Effector memory CD8-positive, alpha-beta T cell (primary cell): ENCODE data around the gene NBDY.

Experiments
- ATAC-seq: fragments of 150-1000 bp; cut with Tn5 transposase; replicated peaks from 2 replicates; pipeline ENCODE4 v1.10.0; 2021; ENCODE audit warnings: mild to moderate bottlenecking, moderate library complexity
- DNase-seq, 3 experiments: peaks; one replicate each; pipeline ENCODE4 v3.0.0; 2021
- H3K27ac Mint-ChIP-seq, 2 donors: one replicate each; pipeline ENCODE4 v1.8.0; 2022; ENCODE audit warnings: mild to moderate bottlenecking in 2 of 2, mixed read lengths in 2 of 2, moderate library complexity in 2 of 2
- H3K27me3 Mint-ChIP-seq, 2 donors: one replicate each; pipeline ENCODE4 v1.8.0; 2022; ENCODE audit warnings: mixed read lengths in 2 of 2
- H3K36me3 Mint-ChIP-seq: one replicate; pipeline ENCODE4 v1.8.0; 2022; ENCODE audit warnings: mild to moderate bottlenecking, moderate library complexity, mixed read lengths; ENCODE audit not compliant: insufficient read depth
- H3K4me1 Mint-ChIP-seq, 2 donors: one replicate each; pipeline ENCODE4 v1.8.0; 2022; ENCODE audit warnings: low read depth in 2 of 2, mixed read lengths in 2 of 2
- H3K4me3 Mint-ChIP-seq, 2 donors: one replicate each; pipeline ENCODE4 v1.8.0; 2022; ENCODE audit warnings: mild to moderate bottlenecking in 2 of 2, mixed read lengths in 2 of 2, moderate library complexity in 2 of 2
- H3K9me3 Mint-ChIP-seq, 2 donors: one replicate each; pipeline ENCODE4 v1.8.0; 2022; ENCODE audit warnings: mixed read lengths in 2 of 2

Gene NBDY

GRCh38 chrX:56784666-56785065 lies 55.6 kb downstream of the NBDY start:
- no peaks in the 10 kb centered on the region for H3K27me3 Mint-ChIP-seq
- peaks cover 7 to 9% of the 10 kb centered on the region in 2 donors for H3K4me1 Mint-ChIP-seq
- H3K36me3 Mint-ChIP-seq, result peaks cover 3% of the 10 kb centered on the region
- no peak overlapping the region for H3K4me3 Mint-ChIP-seq
- no peaks in the 10 kb centered on the region for H3K9me3 Mint-ChIP-seq
- no peak for ATAC-seq
- DNase-seq, result no peak
- H3K27ac Mint-ChIP-seq, result no peak overlapping the region

GRCh38 chrX:56785442-56785841 lies 56.4 kb downstream of the NBDY start:
- Mint-ChIP-seq H3K4me1 (peaks cover 7 to 9% of the 10 kb centered on the region in 2 donors), H3K27me3 (no peaks in the 10 kb centered on the region), H3K4me3 (no peak overlapping the region), H3K9me3 (no peaks in the 10 kb centered on the region), H3K27ac (peak overlapping the region in 1 of 2 donors; percentile 76), H3K36me3 (peaks cover 3% of the 10 kb centered on the region)
- no peak for ATAC-seq
- no peak for DNase-seq

DNA sequence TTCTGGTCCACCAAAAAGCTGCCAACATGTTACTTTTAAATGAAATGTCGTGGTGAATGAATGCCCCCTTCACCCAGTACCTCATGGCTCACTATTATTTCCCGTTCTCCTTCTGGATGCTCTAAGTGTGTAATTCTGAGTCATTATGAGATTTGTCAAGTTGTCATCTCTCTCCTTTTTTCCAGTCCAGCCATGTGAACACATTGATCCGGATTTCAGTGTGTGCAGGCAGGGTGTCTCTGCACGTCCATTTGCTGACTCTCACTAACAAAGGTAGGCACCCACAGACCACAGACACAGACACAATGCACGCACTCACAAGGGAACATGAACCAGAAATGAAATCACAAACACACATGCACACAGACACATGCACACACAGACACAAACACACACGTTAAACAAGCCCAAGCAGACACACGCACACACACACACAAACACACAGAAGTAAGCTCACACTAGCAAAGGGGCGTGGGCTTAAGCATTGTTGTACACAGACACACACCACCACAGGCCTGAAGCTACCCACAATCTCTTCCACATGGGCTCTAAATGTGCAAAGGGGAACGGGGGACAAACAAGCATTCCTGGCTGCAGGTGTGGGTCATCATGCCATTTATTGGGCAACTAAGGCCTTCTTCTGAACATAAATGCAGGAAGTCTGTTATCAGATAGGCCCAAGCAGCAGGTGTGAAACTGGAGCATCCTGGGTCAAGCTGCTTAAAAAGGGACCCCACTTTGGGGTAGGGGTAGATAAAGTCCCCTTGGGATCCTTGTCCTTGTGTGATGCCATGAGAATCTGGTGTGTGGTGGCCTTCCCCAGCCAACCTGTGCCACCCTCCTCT lies 58.1 kb downstream of the NBDY start:
- peaks cover 11 to 18% of the 10 kb centered on the region in 2 donors for H3K4me1 Mint-ChIP-seq
- H3K27me3 Mint-ChIP-seq, result no peaks in the 10 kb centered on the region
- H3K4me3 Mint-ChIP-seq, result no peak overlapping the region

GRCh38 chrX:56787734-56788152 lies 58.7 kb downstream of the NBDY start:
- DNase-seq, result no peak
- H3K4me1 Mint-ChIP-seq, result peaks cover 14 to 22% of the 10 kb centered on the region in 2 donors
- no peaks in the 10 kb centered on the region for H3K27me3 Mint-ChIP-seq
- no peak overlapping the region for H3K4me3 Mint-ChIP-seq
- no peak for ATAC-seq
- peak overlapping the region in 1 of 2 donors; percentile 65 for H3K27ac Mint-ChIP-seq
- peaks cover 7% of the 10 kb centered on the region for H3K36me3 Mint-ChIP-seq
- no peaks in the 10 kb centered on the region for H3K9me3 Mint-ChIP-seq

More for the DNA sequence above, 58.1 kb downstream of the NBDY start:
- Mint-ChIP-seq H3K36me3 (peaks cover 7% of the 10 kb centered on the region), H3K27ac (peak overlapping the region; percentile 59 to 76), H3K9me3 (no peaks in the 10 kb centered on the region)
- no peak for ATAC-seq
- DNase-seq, result no peak

- ATAC-seq (no peak), DNase-seq (no peak)
- Mint-ChIP-seq H3K9me3 (no peaks in the 10 kb centered on the region), H3K36me3 (peaks cover 7% of the 10 kb centered on the region), H3K4me3 (no peak overlapping the region), H3K27me3 (no peaks in the 10 kb centered on the region), H3K27ac (peak overlapping the region in 1 of 2 donors; percentile 65), H3K4me1 (peaks cover 14 to 22% of the 10 kb centered on the region in 2 donors)
These were observed 59.2 kb downstream of the NBDY start for GRCh38 chrX:56788229-56788628.

GRCh38 chrX:56788717-56789122 lies 59.7 kb downstream of the NBDY start:
- Mint-ChIP-seq H3K36me3 (peaks cover 7% of the 10 kb centered on the region), H3K4me3 (no peak overlapping the region), H3K27me3 (no peaks in the 10 kb centered on the region), H3K4me1 (peaks cover 14 to 22% of the 10 kb centered on the region in 2 donors), H3K27ac (peak overlapping the region in 1 of 2 donors; percentile 54), H3K9me3 (no peaks in the 10 kb centered on the region)
- ATAC-seq, result no peak
- DNase-seq, result peak in 1 of 3 experiments; percentile 20

DNA sequence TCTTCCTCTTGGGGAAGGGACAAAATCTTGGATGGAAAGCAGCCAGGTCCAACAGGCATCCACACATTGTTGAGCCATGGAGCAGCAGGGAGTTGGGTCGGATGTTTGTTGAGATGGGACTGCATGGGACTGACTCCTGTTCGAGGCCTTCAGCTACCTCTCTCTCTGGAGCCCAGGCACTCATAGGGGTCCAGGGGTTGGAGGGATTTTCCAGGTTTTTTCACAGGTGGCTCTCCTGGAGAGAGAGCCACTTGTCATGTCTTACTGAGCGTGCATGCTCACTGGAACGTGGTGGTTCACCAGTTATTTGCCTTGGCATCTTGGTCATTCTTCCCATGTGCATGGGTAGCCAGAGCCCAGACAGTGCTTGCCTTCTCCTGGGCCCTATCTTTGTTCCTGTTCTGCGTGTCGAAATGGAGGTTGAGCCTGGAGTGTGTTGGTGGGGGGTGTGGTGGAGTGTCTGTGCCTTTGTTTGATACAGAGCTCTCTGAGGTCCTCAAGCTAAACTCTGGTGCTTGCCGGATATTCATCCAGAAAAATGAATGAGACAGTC lies 60.6 kb downstream of the NBDY start:
- no peaks in the 10 kb centered on the region for H3K9me3 Mint-ChIP-seq
- ATAC-seq, result no peak
- H3K4me1 Mint-ChIP-seq, result peaks cover 14 to 22% of the 10 kb centered on the region in 2 donors
- no peaks in the 10 kb centered on the region for H3K27me3 Mint-ChIP-seq
- no peak overlapping the region for H3K4me3 Mint-ChIP-seq
- H3K36me3 Mint-ChIP-seq, result peaks cover 7% of the 10 kb centered on the region
- no peak for DNase-seq
- H3K27ac Mint-ChIP-seq, result peak overlapping the region in 1 of 2 donors; percentile 46

- H3K4me3 Mint-ChIP-seq, result no peak overlapping the region
- DNase-seq, result no peak
- H3K27me3 Mint-ChIP-seq, result no peaks in the 10 kb centered on the region
- H3K4me1 Mint-ChIP-seq, result peaks cover 12 to 22% of the 10 kb centered on the region in 2 donors
- H3K9me3 Mint-ChIP-seq, result no peaks in the 10 kb centered on the region
- peaks cover 7% of the 10 kb centered on the region for H3K36me3 Mint-ChIP-seq
- H3K27ac Mint-ChIP-seq, result peak overlapping the region; percentile 1 to 71
- no peak for ATAC-seq
These were observed 61.7 kb downstream of the NBDY start for GRCh38 chrX:56790778-56791177.

GRCh38 chrX:56791456-56791855 lies 62.4 kb downstream of the NBDY start:
- H3K4me1 Mint-ChIP-seq, result peaks cover 16 to 23% of the 10 kb centered on the region in 2 donors
- no peak overlapping the region for H3K4me3 Mint-ChIP-seq
- DNase-seq (no peak), ATAC-seq (no peak)
- H3K9me3 Mint-ChIP-seq, result no peaks in the 10 kb centered on the region
- no peaks in the 10 kb centered on the region for H3K27me3 Mint-ChIP-seq
- H3K36me3 Mint-ChIP-seq, result peaks cover 7% of the 10 kb centered on the region
- H3K27ac Mint-ChIP-seq, result peak overlapping the region; percentile 1 to 90

GRCh38 chrX:56792270-56793111 lies 63.4 kb downstream of the NBDY start:
- Mint-ChIP-seq H3K4me1 (peaks cover 20 to 28% of the 10 kb centered on the region in 2 donors), H3K36me3 (peaks cover 9% of the 10 kb centered on the region), H3K4me3 (no peak overlapping the region), H3K27me3 (no peaks in the 10 kb centered on the region), H3K9me3 (no peaks in the 10 kb centered on the region), H3K27ac (peak overlapping the region in 1 of 2 donors; percentile 90)
- DNase-seq (no peak), ATAC-seq (no peak)

GRCh38 chrX:56793112-56793430 lies 64.0 kb downstream of the NBDY start:
- ATAC-seq, result no peak
- DNase-seq, result no peak
- Mint-ChIP-seq H3K9me3 (no peaks in the 10 kb centered on the region), H3K4me1 (peaks cover 26 to 32% of the 10 kb centered on the region in 2 donors), H3K36me3 (peaks cover 7% of the 10 kb centered on the region), H3K4me3 (no peak overlapping the region), H3K27me3 (no peaks in the 10 kb centered on the region), H3K27ac (peak overlapping the region in 1 of 2 donors; percentile 59)

- Mint-ChIP-seq H3K36me3 (peaks cover 7% of the 10 kb centered on the region), H3K9me3 (no peaks in the 10 kb centered on the region), H3K4me3 (no peak overlapping the region), H3K4me1 (peaks cover 26 to 32% of the 10 kb centered on the region in 2 donors), H3K27me3 (no peaks in the 10 kb centered on the region), H3K27ac (peak overlapping the region in 1 of 2 donors; percentile 59)
- DNase-seq, result no peak
- ATAC-seq, result no peak
These were observed 64.7 kb downstream of the NBDY start for GRCh38 chrX:56793521-56794320.
